ENCODE data around the gene LCE1A. TPM values are rescaled to one million over a fixed set of nuclear protein-coding genes. Genes with fewer than 3 reads are reported as not detected.

Gene LCE1A
- polyA plus RNA-seq, 1 donor (not counting 4 experiments of a cell fraction or from before 2014, with no cell fraction given): not detected

- no peak within 1 kb of the TSS for H3K9ac ChIP-seq (ENCODE audit: control insufficient read depth, extremely low read depth, insufficient read depth, low read length)
- no peaks in the 10 kb centered on the region for H3K9me1 ChIP-seq (ENCODE audit: control insufficient read depth, extremely low read depth, insufficient read depth, low read length)
- H3K4me2 ChIP-seq (ENCODE audit: control insufficient read depth, extremely low read depth, insufficient read depth, low read depth, low read length): no peak within 1 kb of the TSS
- no peaks in the 10 kb centered on the region for H3K36me3 ChIP-seq (ENCODE audit: control insufficient read depth in 2 of 2, extremely low read depth in 1 of 2, insufficient read depth in 2 of 2, low read length in 2 of 2)
- FAIRE-seq (no peak), DNase-seq (ENCODE audit: low read depth, low spot score) (no peak)
- TF ChIP-seq EZH2 (IDR thresholded peaks at IDR 0.05; ENCODE audit: low read length) (no peak), CTCF (optimal IDR thresholded peaks at IDR 0.05 in 1 of 3, IDR thresholded peaks at IDR 0.05 in 1 of 3, conservative IDR thresholded peaks at IDR 0.05 in 1 of 3; ENCODE audit: extremely low read depth in 1 of 3, insufficient read depth in 2 of 3, low read length in 3 of 3) (no peak)
- H3K27me3 ChIP-seq (ENCODE audit: control insufficient read depth, extremely low read depth, insufficient read depth, low read length): no peaks in the 10 kb centered on the region
- dilution Hi-C loops (cut with MboI; ENCODE audit: extremely low pct_ligation_motif_present, low sequenced_read_pairs): no loop called here
- no peak within 1 kb of the TSS for H2AFZ ChIP-seq (ENCODE audit: control insufficient read depth, low read length)
- no peak within 1 kb of the TSS for H3K27ac ChIP-seq (ENCODE audit: control insufficient read depth, insufficient read depth, low read length)
- H4K20me1 ChIP-seq (ENCODE audit: control insufficient read depth, extremely low read depth, insufficient read depth, low read length): no peaks in the 10 kb centered on the region
- H3K9me3 ChIP-seq (ENCODE audit: control insufficient read depth, low read depth, low read length): no peaks in the 10 kb centered on the region
- no peak within 1 kb of the TSS for H3K4me3 ChIP-seq (ENCODE audit: control insufficient read depth in 2 of 3, extremely low read depth in 1 of 3, insufficient read depth in 2 of 3, low read depth in 1 of 3, low read length in 3 of 3)
- H3K79me2 ChIP-seq (ENCODE audit: control insufficient read depth, insufficient read depth, low read length): no peaks in the 10 kb centered on the region
- peaks cover 4% of the 10 kb centered on the region for H3K4me1 ChIP-seq (ENCODE audit: control insufficient read depth, extremely low read depth, insufficient read depth, low read length)
These were observed 15.3 kb downstream of the LCE1A start, which contains the start of gene LCE6A for GRCh38 chr1:152842556-152842955. TSS of gene LCE6A (plus strand) at chr1:152842856. CDS start at chr1:152843521, 665 bp downstream.

GRCh38 chr1:152855661-152856060 lies 28.4 kb downstream of the LCE1A start:
- Histone ChIP-seq H3K9me1 (ENCODE audit: control insufficient read depth, extremely low read depth, insufficient read depth, low read length) (no peaks in the 10 kb centered on the region), H3K36me3 (ENCODE audit: control insufficient read depth in 2 of 2, extremely low read depth in 1 of 2, insufficient read depth in 2 of 2, low read length in 2 of 2) (no peaks in the 10 kb centered on the region), H3K4me3 (ENCODE audit: control insufficient read depth in 2 of 3, extremely low read depth in 1 of 3, insufficient read depth in 2 of 3, low read depth in 1 of 3, low read length in 3 of 3) (no peak overlapping the region), H3K27me3 (ENCODE audit: control insufficient read depth, extremely low read depth, insufficient read depth, low read length) (no peaks in the 10 kb centered on the region), H3K9ac (ENCODE audit: control insufficient read depth, extremely low read depth, insufficient read depth, low read length) (no peak overlapping the region), H2AFZ (ENCODE audit: control insufficient read depth, low read length) (no peak overlapping the region), H3K27ac (ENCODE audit: control insufficient read depth, insufficient read depth, low read length) (no peak overlapping the region), H3K9me3 (ENCODE audit: control insufficient read depth, low read depth, low read length) (no peaks in the 10 kb centered on the region), H3K4me1 (ENCODE audit: control insufficient read depth, extremely low read depth, insufficient read depth, low read length) (peaks cover 14% of the 10 kb centered on the region), H4K20me1 (ENCODE audit: control insufficient read depth, extremely low read depth, insufficient read depth, low read length) (no peaks in the 10 kb centered on the region), H3K4me2 (ENCODE audit: control insufficient read depth, extremely low read depth, insufficient read depth, low read depth, low read length) (no peak overlapping the region), H3K79me2 (ENCODE audit: control insufficient read depth, insufficient read depth, low read length) (no peaks in the 10 kb centered on the region)
- dilution Hi-C loops (cut with MboI; ENCODE audit: extremely low pct_ligation_motif_present, low sequenced_read_pairs): no loop called here
- TF ChIP-seq CTCF (optimal IDR thresholded peaks at IDR 0.05 in 1 of 3, IDR thresholded peaks at IDR 0.05 in 1 of 3, conservative IDR thresholded peaks at IDR 0.05 in 1 of 3; ENCODE audit: extremely low read depth in 1 of 3, insufficient read depth in 2 of 3, low read length in 3 of 3) (no peak), EZH2 (IDR thresholded peaks at IDR 0.05; ENCODE audit: low read length) (no peak)
- DNase-seq (ENCODE audit: low read depth, low spot score) (peak; percentile 76), FAIRE-seq (peak; percentile 92)
